ENCODE measurements around the gene CCDC97.

DNA sequence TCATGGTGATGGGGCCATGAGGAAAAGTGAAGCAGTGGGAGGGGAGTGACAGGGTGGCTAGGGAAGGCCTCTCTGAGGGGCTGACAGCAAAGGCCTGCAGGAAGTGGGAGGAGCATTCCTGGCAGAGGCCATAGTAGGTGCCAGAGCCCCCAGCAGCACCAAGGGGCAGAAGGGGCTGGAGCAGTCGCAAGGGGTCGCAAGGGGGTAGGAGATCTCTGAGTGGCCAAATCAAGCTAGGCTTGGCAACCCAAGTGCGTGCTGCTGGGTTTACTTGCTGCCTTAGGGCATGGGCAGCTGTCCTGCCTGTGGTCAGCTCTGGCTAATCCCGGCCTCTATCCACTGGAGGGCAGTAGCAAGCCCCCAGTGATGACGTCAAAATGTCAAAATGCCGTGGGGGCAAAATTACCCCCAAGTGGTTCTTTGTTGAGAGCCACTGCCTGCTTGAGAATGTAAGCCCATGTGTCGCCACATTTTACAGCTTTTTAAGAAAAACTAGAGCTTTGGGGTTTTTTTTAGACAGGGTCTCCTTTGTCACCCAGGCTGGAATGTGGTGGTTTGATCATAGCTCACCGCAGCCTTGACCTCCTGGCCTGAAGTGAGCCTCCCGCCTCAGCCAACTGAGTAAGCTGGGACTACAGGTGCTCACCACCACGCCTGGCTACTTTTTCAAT, 11.8 kb downstream of the CCDC97 start:
- TF ChIP-seq CTCF (IDR thresholded peaks at IDR 0.05 in 2 of 3, conservative IDR thresholded peaks at IDR 0.05 in 1 of 3; ENCODE audit: borderline replicate concordance in 1 of 3, insufficient read depth in 1 of 3, low read depth in 2 of 3, low read length in 2 of 3) = peak; percentile 56 to 82 (median 68); a peak in 5 of 6 replicates
- TF ChIP-seq POLR2AphosphoS5 (IDR thresholded peaks at IDR 0.05; ENCODE audit: low read depth, low read length) = no peak; the same call in 1 of the 2 replicates
- TF ChIP-seq, protein P1, sequence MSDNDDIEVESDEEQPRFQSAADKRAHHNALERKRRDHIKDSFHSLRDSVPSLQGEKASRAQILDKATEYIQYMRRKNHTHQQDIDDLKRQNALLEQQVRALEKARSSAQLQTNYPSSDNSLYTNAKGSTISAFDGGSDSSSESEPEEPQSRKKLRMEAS (IDR thresholded peaks at IDR 0.05) = no peak
- TF ChIP-seq POLR2A (IDR thresholded peaks at IDR 0.05; ENCODE audit: borderline replicate concordance, extremely low read depth, insufficient read depth, insufficient read length) = no peak

All from HCT116 (cell line).